Pancreas (tissue), 10 donors: ENCODE measurements around the gene GDE1. TPM values are rescaled to one million over a fixed set of nuclear protein-coding genes. Genes with fewer than 3 reads are reported as not detected.

Source experiments
- ATAC-seq, 4 donors: fragments of 200-7000 bp; cut with Tn5 transposase; one replicate each; pipeline versions ENCODE4 v1.8.0 to v1.9.1; 2020; ENCODE audit warnings: mild to moderate bottlenecking in 4 of 4, moderate library complexity in 4 of 4
- DNase-seq, 6 donors: peaks; one replicate each; pipeline ENCODE4 v3.0.0-alpha.2; 2020
- FAIRE-seq: peaks from 2 replicates; lab custom pipeline; 2012; peaks lifted over from hg19 to GRCh38; lab: Jason Lieb, UNC
- H3K27ac ChIP-seq, 4 donors: fragments of 200-600 bp; sonication (generic); 1 replicate in 3 of 4; 2 replicates in 1 of 4; pipeline versions ENCODE4 v1.5.0 to v1.8.0; 2020
- H3K27me3 ChIP-seq, 4 donors: fragments of 200-600 bp; one replicate each; pipeline ENCODE4 v1.8.0; 2021
- H3K36me3 ChIP-seq, 3 donors: fragments of 200-600 bp; sonication (generic) in 1 of 3; one replicate each; pipeline versions ENCODE4 v1.5.0 to v1.8.0; 2020 to 2021
- H3K4me1 ChIP-seq, 3 donors: fragments of 200-600 bp; one replicate each; pipeline ENCODE4 v1.8.0; 2021
- H3K4me3 ChIP-seq, 4 donors: fragments of 200-600 bp; sonication (generic) in 2 of 4; one replicate each; pipeline versions ENCODE4 v1.5.0 to v1.8.0; 2020 to 2021
- H3K9me3 ChIP-seq, 4 donors: fragments of 200-600 bp; one replicate each; pipeline ENCODE4 v1.8.0; 2021
- CTCF ChIP-seq, 4 donors: fragments of 200-600 bp; sonication (generic) in 3 of 4; IDR thresholded peaks; one replicate each; pipeline versions ENCODE4 v1.5.0 to v1.8.0; 2021; ENCODE audit warnings: antibody characterized with exemption in 4 of 4
- WGBS, 2 donors: extraction: QIAGEN DNeasy Blood & Tissue Kit; methylation state at CpG; one replicate each; pipeline ENCODE4 v1.1.7; 2013; 5-methylcytosine and 5-hydroxymethylcytosine counted together
- intact Hi-C, 3 donors: fragments of 100-400 bp; cut with DNase I; formaldehyde crosslinking; loops; one replicate each; pipeline versions ENCODE4 v1.11.1 to v1.14.2; 2022
- polyA plus RNA-seq, 2 donors: library from polyadenylated mRNA; stranded (reverse); fragments of 200-250 nt; gene quantifications; one replicate each; pipeline ENCODE4 v1.2.3, GENCODE V29; 2013
- total RNA-seq, 6 donors: library from RNA; stranded (reverse); fragmentation: NEBNext Ultra II Directional in 4 of 6; extraction: Animal tissue kit (Norgen Biotek cat#: 25700) in 4 of 6; gene quantifications; one replicate each; pipeline versions ENCODE4 v1.2.1 to v1.2.4, GENCODE V29; 2021 to 2023
- donor health status: healthy with polysubstance abuse.
- donor health status: DM: no; HTN: no; CAD: no; lungs with moderate emphysema.
- donor health status: DM: no; HTN: no; CAD: no.
- donor health status: control.
- donor health status: control.
- donor health status: Bipolar disorder and iron deficiency.
- donor health status: DM: yes; HTN: yes; CAD: no.
- donor health status: DM: no; HTN: no; CAD: no.
- donor health status: DM: no; HTN: no; CAD: no.
- donor health status: DM: yes; HTN: yes; CAD: no.

The GDE1 gene
- total and polyA plus RNA-seq, 8 donors = 14.3 to 39.4 (median 27.2) TPM

- FAIRE-seq (no peak), ATAC-seq (no peak), DNase-seq (no peak)
- Histone ChIP-seq H3K36me3 (no peaks in the 10 kb centered on the region), H3K9me3 (no peaks in the 10 kb centered on the region), H3K4me1 (no peaks in the 10 kb centered on the region), H3K27me3 (no peaks in the 10 kb centered on the region), H3K27ac (no peak overlapping the region), H3K4me3 (no peak overlapping the region)
- no peak for TF ChIP-seq CTCF (IDR thresholded peaks at IDR 0.05)
- intact Hi-C loops = no loop called here
- 67 to 87% methylated on average over 9 of the region's 9 CpGs for WGBS, 2 donors
Observed at GRCh38 chr16:19458722-19459379, 63.0 kb downstream of the GDE1 start.

Other genes starting within 250 kb of the GDE1 start
- under 1 TPM in 1 of 6 donors, not detected in 5; 0.09 TPM for gene CLEC19A, start 236.4 kb downstream of the GDE1 start, total RNA-seq
- gene CLEC19A, start 236.4 kb downstream of the GDE1 start, polyA plus RNA-seq = not detected
- 10 to 100 TPM in 2 of 6 donors, 1 to 10 TPM in 4; 4.1 to 24.8 (median 5.6) TPM for gene TMC5, start 104.2 kb downstream of the GDE1 start, total RNA-seq
- gene TMC5, start 104.2 kb downstream of the GDE1 start, polyA plus RNA-seq = 1 to 10 TPM; 1.3 to 1.7 TPM
- gene CCP110, start 1.8 kb upstream of the GDE1 start, total RNA-seq = 1 to 10 TPM; 4.3 to 7.9 (median 5.4) TPM
- 1 to 10 TPM; 2.7 to 4.8 TPM for gene CCP110, start 1.8 kb upstream of the GDE1 start, polyA plus RNA-seq
- 10 to 100 TPM; 15.2 to 35.3 (median 21.5) TPM for gene VPS35L, start 33.6 kb upstream of the GDE1 start, total RNA-seq
- gene VPS35L, start 33.6 kb upstream of the GDE1 start, polyA plus RNA-seq = 10 to 100 TPM; 22.2 to 23.8 TPM
- 10 to 100 TPM in 2 of 6 donors, 1 to 10 TPM in 4; 4.4 to 13.9 (median 7.4) TPM for gene KNOP1, start 196.1 kb upstream of the GDE1 start, total RNA-seq
- 10 to 100 TPM in 1 of 2 donors, 1 to 10 TPM in 1; 8.7 to 12.5 TPM for gene KNOP1, start 196.1 kb upstream of the GDE1 start, polyA plus RNA-seq
- 10 to 100 TPM in 4 of 6 donors, 1 to 10 TPM in 2; 6.7 to 15.5 (median 10.4) TPM for gene IQCK, start 196.2 kb upstream of the GDE1 start, total RNA-seq
- 10 to 100 TPM; 15.1 TPM for gene IQCK, start 196.2 kb upstream of the GDE1 start, polyA plus RNA-seq